Occipital lobe (tissue), 2 donors: ENCODE data around the gene MITF. TPM values are rescaled to one million over a fixed set of nuclear protein-coding genes. Genes with fewer than 3 reads are reported as not detected.
"Not testable (repeated sequence)": the region's sequence is repeated elsewhere in the genome, so short reads cannot be mapped to it uniquely, and the experiment has no call there.

ENCODE experiments used
- DNase-seq: peaks from one replicate; lab custom pipeline; 2025; lab: John Stamatoyannopoulos, UW
- total RNA-seq: library from RNA; depleted of rRNA; stranded (reverse); fragments of >200 nt; gene quantifications from one replicate; pipeline ENCODE4 v1.2.3, GENCODE V29; 2014

Gene MITF
- total RNA-seq, 1 donor from 2014 or later: 2.7 TPM

- no peak for DNase-seq
These were observed 48.3 kb downstream of the MITF start for GRCh38 chr3:69787436-69788168.

- no peak for DNase-seq
These were observed 51.8 kb downstream of the MITF start for GRCh38 chr3:69791106-69791505.

GRCh38 chr3:69791919-69792399, 52.7 kb downstream of the MITF start:
- DNase-seq: no peak

- DNase-seq: not testable (repeated sequence)
These were observed 56.9 kb downstream of the MITF start for GRCh38 chr3:69796126-69796525.

- no peak for DNase-seq
These were observed 64.5 kb downstream of the MITF start for GRCh38 chr3:69803681-69804270.

GRCh38 chr3:69805491-69805890, 66.2 kb downstream of the MITF start:
- no peak for DNase-seq

- no peak for DNase-seq
These were observed 67.6 kb downstream of the MITF start for GRCh38 chr3:69806735-69807438.

GRCh38 chr3:69807674-69808073, 68.4 kb downstream of the MITF start:
- DNase-seq: no peak

GRCh38 chr3:69809076-69809835, 70.0 kb downstream of the MITF start:
- no peak for DNase-seq

GRCh38 chr3:69811452-69812401, 72.5 kb downstream of the MITF start:
- DNase-seq: no peak

- no peak for DNase-seq
These were observed 76.7 kb downstream of the MITF start for GRCh38 chr3:69815970-69816369.

- no peak for DNase-seq
These were observed 78.7 kb downstream of the MITF start for GRCh38 chr3:69817988-69818387.

GRCh38 chr3:69819282-69819681, 80.0 kb downstream of the MITF start:
- no peak for DNase-seq

- DNase-seq: no peak
These were observed 81.9 kb downstream of the MITF start for GRCh38 chr3:69821133-69821532.

- no peak for DNase-seq
These were observed 84.5 kb downstream of the MITF start for GRCh38 chr3:69823743-69824142.

GRCh38 chr3:69825446-69825845, 86.2 kb downstream of the MITF start:
- no peak for DNase-seq

- DNase-seq: no peak
These were observed 87.9 kb downstream of the MITF start for GRCh38 chr3:69827127-69827526.

GRCh38 chr3:69828817-69829216, 89.6 kb downstream of the MITF start:
- no peak for DNase-seq

GRCh38 chr3:69830147-69830546, 90.9 kb downstream of the MITF start:
- no peak for DNase-seq

GRCh38 chr3:69831737-69832136, 92.5 kb downstream of the MITF start:
- no peak for DNase-seq

- DNase-seq: no peak
These were observed 94.3 kb downstream of the MITF start for GRCh38 chr3:69833591-69833990.
